K562 (cell line): ENCODE measurements around the gene AIFM3. TPM values are rescaled to one million over a fixed set of nuclear protein-coding genes. Genes with fewer than 3 reads are reported as not detected.

Source experiments
- ATAC-seq: fragments of 200-7000 bp; cut with Tn5 transposase; 3 replicates; pipeline ENCODE4 v1.9.1; 2020; ENCODE audit warnings: moderate library complexity
- BruUV-seq: library from RNA; stranded (reverse); fragments of 400-500 nt; replicated peaks from 2 replicates; lab custom pipeline; 2021; lab: Mats Ljungman, UMichigan
- CTCF ChIA-PET: fragments of 300-600 bp; formaldehyde crosslinking; extraction: SDS; loops from one replicate; lab custom pipeline; 2021; ENCODE audit warnings: low intra/inter-chr PET ratio; lab: Yijun Ruan, JAX
- POLR2A ChIA-PET: fragments of 300-600, 350-650 bp; sonication (Branson Sonifier 250); formaldehyde crosslinking; extraction: SDS; loops from one replicate; lab custom pipeline; 2021; ENCODE audit warnings: antibody characterized with exemption, inconsistent platforms; lab: Yijun Ruan, JAX
- DNase-seq, 4 experiments: peaks; one replicate each; pipeline versions ENCODE4 v3.0.0 to v3.0.0-alpha.2; 2011 to 2018; ENCODE audit warnings: low spot score in 3 of 4, mixed read lengths in 3 of 4; ENCODE audit errors: extremely low read depth in 1 of 4
- FAIRE-seq: peaks from 2 replicates; lab custom pipeline; 2011; peaks lifted over from hg19 to GRCh38; lab: Jason Lieb, UNC
- H2AFZ ChIP-seq: 2 replicates; pipeline ENCODE4 v1.6.0; 2011; ENCODE audit warnings: low read depth, low read length, control low read depth, inconsistent platforms
- H3K27ac ChIP-seq: fragments of 200-600 bp; 3 replicates; pipeline ENCODE4 v1.8.0; 2011; ENCODE audit warnings: low read depth, mild to moderate bottlenecking, control low read depth, inconsistent platforms, low read length, moderate library complexity, mixed read lengths; ENCODE audit errors: extremely low read depth
- H3K27me3 ChIP-seq, 2 experiments: fragments of 300-600 bp in 1 of 2; 2 replicates in 1 of 2; 3 replicates in 1 of 2; pipeline versions ENCODE4 v1.6.0 to v1.8.0; 2011; ENCODE audit warnings: inconsistent platforms in 2 of 2, low read length in 2 of 2, mild to moderate bottlenecking in 1 of 2, mixed read lengths in 1 of 2, moderate library complexity in 1 of 2; ENCODE audit not compliant: control insufficient read depth in 2 of 2, insufficient read depth in 2 of 2
- H3K36me3 ChIP-seq: fragments of 300-600 bp; 3 replicates; pipeline ENCODE4 v1.8.0; 2011; ENCODE audit warnings: mild to moderate bottlenecking, low read length, inconsistent platforms; ENCODE audit not compliant: control insufficient read depth, insufficient read depth
- H3K4me1 ChIP-seq, 2 experiments: fragments of 200-600 bp in 1 of 2; replicated peaks in 1 of 2; 2 replicates in 1 of 2; 3 replicates in 1 of 2; pipeline versions ENCODE4 v1.5.1 to v1.8.0; 2011; ENCODE audit warnings: inconsistent platforms in 2 of 2, low read length in 2 of 2, mild to moderate bottlenecking in 1 of 2, mixed read lengths in 1 of 2, moderate library complexity in 1 of 2; ENCODE audit not compliant: control insufficient read depth in 2 of 2, insufficient read depth in 2 of 2
- H3K4me2 ChIP-seq: 2 replicates; pipeline ENCODE4 v1.6.1; 2011; ENCODE audit warnings: low read length, control low read depth, inconsistent platforms, mixed read lengths; ENCODE audit not compliant: insufficient read depth
- H3K4me3 ChIP-seq: fragments of 200-600 bp; sonication (generic), shearing (Covaris generic); 2 replicates; pipeline ENCODE4 v1.5.1; 2016; ENCODE audit warnings: control low read depth, inconsistent platforms
- H3K79me2 ChIP-seq: fragments of 200-600 bp; 3 replicates; pipeline ENCODE4 v1.8.0; 2011; ENCODE audit warnings: low read length, inconsistent platforms; ENCODE audit not compliant: control insufficient read depth, insufficient read depth
- H3K9ac ChIP-seq, 2 experiments: 2 replicates each; pipeline versions ENCODE4 v1.6.0 to v1.6.1; 2011; ENCODE audit warnings: low read depth in 2 of 2, low read length in 2 of 2, control low read depth in 1 of 2, inconsistent platforms in 1 of 2, mild to moderate bottlenecking in 1 of 2, mixed read lengths in 1 of 2; ENCODE audit not compliant: insufficient read depth in 1 of 2
- H3K9me1 ChIP-seq: one replicate; pipeline ENCODE4 v1.6.0; 2011; ENCODE audit warnings: inconsistent platforms, mild to moderate bottlenecking, low read length, moderate library complexity; ENCODE audit not compliant: control insufficient read depth, insufficient read depth
- H3K9me3 ChIP-seq: replicated peaks from 2 replicates; pipeline ENCODE4 v1.5.1; 2011; ENCODE audit warnings: low read depth, low read length, inconsistent platforms; ENCODE audit not compliant: control insufficient read depth, insufficient read depth
- H4K20me1 ChIP-seq: replicated peaks from 2 replicates; pipeline ENCODE4 v1.6.1; 2011; ENCODE audit warnings: low read length, inconsistent platforms, mixed read lengths; ENCODE audit not compliant: control insufficient read depth, insufficient read depth
- HNRNPUL1 ChIP-seq: fragments of 200-400 bp; formaldehyde crosslinking; IDR thresholded peaks from 2 replicates; pipeline ENCODE4 v1.6.1; 2017; ENCODE audit warnings: low read length
- MLX ChIP-seq, 2 experiments: fragments of 450-650 bp in 1 of 2; sonication (generic) in 1 of 2; formaldehyde crosslinking; conservative IDR thresholded peaks; 2 replicates each; pipeline versions ENCODE4 v1.4.0 to v1.8.1; 2020 to 2022; ENCODE audit warnings: mild to moderate bottlenecking in 1 of 2, missing genetic modification reagents in 1 of 2
- SETDB1 ChIP-seq: IDR thresholded peaks from one replicate; pipeline ENCODE4 v1.6.1; 2012; ENCODE audit warnings: low read length, control low read depth, inconsistent platforms
- TFE3 ChIP-seq: fragments of 450-650 bp; formaldehyde crosslinking; IDR thresholded peaks from 2 replicates; pipeline ENCODE4 v1.4.0; 2020; ENCODE audit warnings: mild to moderate bottlenecking, mixed read lengths
- THAP12 ChIP-seq: fragments of 250-450 bp; sonication (Bioruptor Pico); IDR thresholded peaks from 2 replicates; pipeline ENCODE4 v1.9.0; 2021; ENCODE audit warnings: mild to moderate bottlenecking, inconsistent platforms
- ZNF184 ChIP-seq: sonication (generic); formaldehyde crosslinking; IDR thresholded peaks from 2 replicates; pipeline ENCODE4 v1.5.0; 2020; ENCODE audit warnings: missing genetic modification reagents
- ZNF3 ChIP-seq: fragments of 250-450 bp; sonication (Bioruptor Pico); IDR thresholded peaks from 2 replicates; pipeline ENCODE4 v1.5.0; 2021; ENCODE audit warnings: mild to moderate bottlenecking, moderate library complexity
- ZNF347 ChIP-seq: fragments of 450-650 bp; formaldehyde crosslinking; IDR thresholded peaks from 2 replicates; pipeline ENCODE4 v1.4.0; 2020; ENCODE audit warnings: low read depth, mild to moderate bottlenecking, moderate library complexity
- ZNF583 ChIP-seq: fragments of 250-450 bp; sonication (Bioruptor Pico); IDR thresholded peaks from 2 replicates; pipeline ENCODE4 v1.4.0; 2020
- WGBS: fragments of 100-300 bp; shearing (Covaris generic); methylation state at CpG from one replicate; pipeline ENCODE4 v1.1.6; 2016; ENCODE audit warnings: low coverage, mixed read lengths; ENCODE audit not compliant: insufficient coverage; ENCODE audit errors: missing lambda C conversion rate; 5-methylcytosine and 5-hydroxymethylcytosine counted together
- in situ Hi-C: fragments of 300-500 bp; cut with MboI; formaldehyde crosslinking; loops from 4 replicates; pipeline ENCODE4 v1.15.0; 2018; ENCODE audit warnings: inconsistent platforms, mixed read lengths
- intact Hi-C: fragments of 100-400 bp; cut with micrococcal nuclease; formaldehyde crosslinking; loops from 2 replicates; pipeline ENCODE4 v1.14.2; 2022
- polyA plus RNA-seq, 8 experiments: library from polyadenylated mRNA; depleted of rRNA in 4 of 8; stranded (reverse) in 5 of 8; unstranded in 3 of 8; fragments of >200 nt; fragmentation: Nextera tagmentation in 2 of 8; fragmentation: Illumina TruSeq in 1 of 8; extraction: Ambion mirVana in 2 of 8; extraction: Trizol in 1 of 8; gene quantifications; 2 replicates each; pipeline versions ENCODE4 v1.2.1 to v1.2.3, GENCODE V29; 2011 to 2014; ENCODE audit warnings: inconsistent platforms in 1 of 8, missing spikeins in 1 of 8
- total RNA-seq, 7 experiments: library from RNA; depleted of rRNA in 6 of 7; stranded (reverse); fragments of >200 nt in 6 of 7; fragmentation: Illumina TruSeq in 2 of 7; extraction: Trizol in 2 of 7; gene quantifications; 2 replicates each; pipeline versions ENCODE4 v1.2.1 to v1.2.3, GENCODE V29; 2011 to 2021; ENCODE audit warnings: low replicate concordance in 1 of 7
- TF ChIP-seq, protein P1 (sequence below), 2 experiments: IDR thresholded peaks in 1 of 2; conservative IDR thresholded peaks in 1 of 2; 2 replicates each; pipeline ENCODE4 v1.6.1; 2016; ENCODE audit warnings: low read depth in 2 of 2, mild to moderate bottlenecking in 1 of 2, missing compliant biosample characterization in 1 of 2, missing genetic modification characterization in 1 of 2, moderate library complexity in 1 of 2

AIFM3 gene
- total and polyA plus RNA-seq, 9 of the 15 experiments (the other 6 are each of a cell fraction or from before 2014, with no cell fraction given), result 0.03 to 0.20 (median 0.07) TPM; not detected in 1

DNA sequence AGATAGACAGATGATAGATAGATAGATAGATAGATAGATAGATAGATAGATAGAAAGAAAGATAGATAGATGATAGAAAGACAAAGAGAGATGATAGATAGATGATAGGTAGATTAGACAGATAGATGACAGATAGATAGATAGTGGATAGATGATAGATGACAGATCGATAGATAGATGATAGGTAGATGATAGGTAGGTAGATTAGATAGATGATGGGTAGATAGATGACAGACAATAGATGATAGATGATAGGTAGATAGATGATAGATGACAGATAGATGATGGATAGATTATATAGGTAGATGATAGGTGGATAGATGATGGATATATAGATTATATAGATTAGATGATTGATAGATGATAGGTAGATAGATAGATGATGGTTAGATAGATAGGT lies 19.3 kb downstream of the AIFM3 start (continued):
- TF ChIP-seq TFE3, result no peak
- TF ChIP-seq, protein P1, sequence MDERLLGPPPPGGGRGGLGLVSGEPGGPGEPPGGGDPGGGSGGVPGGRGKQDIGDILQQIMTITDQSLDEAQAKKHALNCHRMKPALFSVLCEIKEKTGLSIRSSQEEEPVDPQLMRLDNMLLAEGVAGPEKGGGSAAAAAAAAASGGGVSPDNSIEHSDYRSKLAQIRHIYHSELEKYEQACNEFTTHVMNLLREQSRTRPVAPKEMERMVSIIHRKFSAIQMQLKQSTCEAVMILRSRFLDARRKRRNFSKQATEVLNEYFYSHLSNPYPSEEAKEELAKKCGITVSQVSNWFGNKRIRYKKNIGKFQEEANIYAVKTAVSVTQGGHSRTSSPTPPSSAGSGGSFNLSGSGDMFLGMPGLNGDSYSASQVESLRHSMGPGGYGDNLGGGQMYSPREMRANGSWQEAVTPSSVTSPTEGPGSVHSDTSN (CRISPR knock-in tag; IDR thresholded peaks at IDR 0.05; ENCODE audit: low read depth), result no peak
- TF ChIP-seq, protein P1 (tag; conservative IDR thresholded peaks at IDR 0.05; ENCODE audit: low read depth), result peak; percentile 83

GRCh38 chr22:20987375-20987774 lies 20.3 kb downstream of the AIFM3 start:
- DNase-seq (no peak), FAIRE-seq (no peak), ATAC-seq (no peak)
- Histone ChIP-seq H2AFZ (no peak overlapping the region), H3K27ac (no peak overlapping the region), H3K4me1 (peaks cover 8 to 45% of the 10 kb centered on the region in 2 experiments; a peak in 4 of 5 replicates), H3K79me2 (peaks cover 12% of the 10 kb centered on the region), H3K36me3 (peaks cover 83% of the 10 kb centered on the region), H3K9me1 (peaks cover 20% of the 10 kb centered on the region), H3K4me2 (no peak overlapping the region), H3K9ac (peak overlapping the region in 1 of 2 experiments; percentile 40; a peak in 2 of 4 replicates), H3K9me3 (no peaks in the 10 kb centered on the region), H4K20me1 (peaks cover 7% of the 10 kb centered on the region; the same call in 1 of the 2 replicates), H3K27me3 (no peaks in the 10 kb centered on the region), H3K4me3 (no peak overlapping the region)
- ChIA-PET POLR2A (interaction anchor here (0.5 to 17.9 kb wide), 8 partner anchors 9 to 1508 kb away, joined by 3 to 451 read pairs (median 8); partner anchors contain the start of genes AIFM3, LZTR1 and THAP7), CTCF (no interaction called here)
- 90% methylated on average over 14 of the region's 14 CpGs for WGBS
- BruUV-seq, result no TSS peak
- intact Hi-C loops, result no loop called here
- in situ Hi-C loops, result no loop called here
- TF ChIP-seq THAP12 (peak; percentile 39; the same call in 1 of the 2 replicates), ZNF184 (CRISPR knock-in tag) (no peak), HNRNPUL1 (no peak), ZNF3 (CRISPR knock-in tag) (no peak), ZNF583 (CRISPR knock-in tag) (no peak), MLX (CRISPR knock-in tag; conservative IDR thresholded peaks at IDR 0.05) (0 out of 4 replicates have a peak, but pooled peaks of 1 of the 2 experiments have one; percentile 73), SETDB1 (peak; percentile 23), ZNF347 (CRISPR knock-in tag) (no peak)
